VCaP (cell line): ENCODE data around the gene CCDC88B.
A peak's percentile ranks its signal among the peaks of the same experiment; 100 is the strongest.

Experiments used
- H3K27ac ChIP-seq: fragments of 450-650 bp; 2 replicates; pipeline ENCODE4 v1.5.1; 2017
- CTCF ChIP-seq: fragments of 450-650 bp; conservative IDR thresholded peaks from 2 replicates; pipeline ENCODE4 v1.5.1; 2017; ENCODE audit warnings: mild to moderate bottlenecking, moderate library complexity

CCDC88B gene

GRCh38 chr11:64331569-64332371, 8.2 kb upstream of the CCDC88B start:
- H3K27ac ChIP-seq, result peak overlapping the region; percentile 93
- peak; percentile 77 for TF ChIP-seq CTCF

GRCh38 chr11:64333556-64333955, 6.4 kb upstream of the CCDC88B start:
- no peak for TF ChIP-seq CTCF
- no peak overlapping the region for H3K27ac ChIP-seq

- no peak overlapping the region for H3K27ac ChIP-seq
- no peak for TF ChIP-seq CTCF
Measured at GRCh38 chr11:64334764-64335735, 5.0 kb upstream of the CCDC88B start.

- TF ChIP-seq CTCF, result no peak
- no peak overlapping the region for H3K27ac ChIP-seq
Measured at GRCh38 chr11:64337538-64338249, 2.3 kb upstream of the CCDC88B start.

- no peak for TF ChIP-seq CTCF
- no peak overlapping the region for H3K27ac ChIP-seq
Measured at GRCh38 chr11:64338716-64339115, 1.3 kb upstream of the CCDC88B start.

- no peak overlapping the region; the same call in 1 of the 2 replicates for H3K27ac ChIP-seq
- TF ChIP-seq CTCF, result no peak
Measured at GRCh38 chr11:64339286-64339685, 718 bp upstream of the CCDC88B start.
